Measurements from ENCODE around the gene ASCC3.

Gene ASCC3

DNA sequence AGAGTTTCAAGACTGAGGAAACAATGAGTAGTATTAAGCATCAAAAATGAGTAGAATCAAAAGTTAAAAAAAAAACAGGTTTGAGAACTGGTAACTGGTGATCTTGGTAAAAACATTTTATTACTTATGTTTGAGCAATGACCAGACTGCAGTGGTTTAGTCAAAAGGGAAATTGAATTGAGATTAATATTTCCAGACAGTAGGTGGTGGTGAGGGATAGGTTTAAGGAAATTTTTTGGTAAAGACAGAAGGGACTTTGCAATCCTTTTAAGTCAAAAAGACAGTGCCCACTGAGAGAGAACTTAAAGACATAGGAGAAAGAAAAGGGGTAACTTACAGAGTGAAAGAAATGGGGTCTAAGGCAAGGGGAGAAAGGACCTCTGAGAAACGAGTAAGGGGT, 156.9 kb downstream of the ASCC3 start:
- DNase-seq (ENCODE audit: low read depth in 2 of 2): no peak

DNA sequence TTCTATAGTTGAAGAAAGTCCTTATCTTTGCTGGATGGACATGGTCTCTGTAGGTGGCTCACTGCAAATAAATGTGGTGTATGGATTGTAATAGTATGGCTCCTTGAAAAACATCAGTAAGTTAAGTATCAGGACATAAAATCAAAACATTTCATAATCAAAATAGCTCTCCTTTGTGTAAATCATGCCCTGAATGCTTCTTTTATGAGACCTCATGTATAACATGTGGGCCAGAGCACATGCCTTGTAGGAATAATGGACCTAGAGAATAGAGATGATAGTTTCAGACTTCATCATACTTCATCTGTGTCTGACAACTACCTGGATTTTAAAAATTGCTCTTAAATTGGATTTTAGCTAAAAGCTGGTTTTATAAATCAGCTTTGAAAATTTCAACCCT, 159.9 kb downstream of the ASCC3 start:
- no peak for DNase-seq (ENCODE audit: low read depth in 2 of 2)

DNA sequence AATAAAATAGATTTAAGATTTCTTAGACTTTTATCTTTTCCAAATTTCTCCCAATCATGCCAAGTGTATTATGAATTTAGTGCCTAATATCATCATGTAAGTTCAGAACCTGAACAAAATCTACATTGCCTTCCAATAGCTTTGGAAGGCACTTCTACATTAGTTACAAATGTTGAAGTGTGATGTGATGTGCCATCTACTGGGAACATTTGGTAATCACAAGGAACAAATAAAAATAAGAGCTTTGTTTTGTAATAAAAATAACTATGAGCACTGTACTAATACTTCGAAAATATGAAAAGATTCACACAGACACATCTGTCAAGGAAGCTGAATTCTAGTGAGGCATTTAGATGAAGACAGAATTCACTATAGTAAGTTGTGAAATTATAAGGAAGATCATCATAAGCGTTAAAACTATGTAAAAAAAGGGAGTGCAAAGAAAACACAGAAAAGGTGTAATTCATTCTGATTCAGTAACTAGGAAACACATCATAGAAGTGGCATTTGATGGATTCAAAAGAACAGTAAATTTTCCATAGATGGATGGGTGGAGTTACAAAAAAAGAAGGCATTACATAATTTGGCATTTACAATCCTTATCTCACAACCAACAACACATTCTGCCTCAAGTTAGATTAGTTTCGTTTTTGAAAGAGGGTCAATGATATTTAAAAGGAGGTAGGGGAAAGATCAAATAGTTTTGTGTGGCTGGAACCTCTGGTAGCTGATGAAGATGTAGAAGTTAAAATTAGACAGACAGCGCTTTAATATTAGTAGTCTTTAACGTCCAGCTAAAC, 161.0 kb downstream of the ASCC3 start:
- no peak for DNase-seq (ENCODE audit: low read depth in 2 of 2)

DNA sequence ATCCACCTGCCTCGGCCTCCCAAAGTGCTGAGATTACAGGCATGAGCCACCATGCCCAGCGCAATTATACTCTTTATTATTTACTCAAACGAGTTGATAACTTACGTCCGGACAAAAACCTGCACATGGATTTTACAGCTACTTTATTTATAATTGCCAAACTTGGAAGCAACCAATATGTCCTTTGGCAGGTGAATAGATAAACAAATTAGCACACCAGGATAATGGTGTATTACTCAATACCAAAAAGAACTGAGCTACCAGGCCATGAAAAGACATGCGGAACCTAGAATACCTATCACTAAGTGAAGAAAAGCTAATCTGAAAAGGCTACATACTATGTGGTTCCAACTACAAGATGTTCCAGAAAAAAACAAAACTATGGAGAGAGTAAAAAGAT, 168.1 kb downstream of the ASCC3 start:
- no peak for DNase-seq (ENCODE audit: low read depth in 2 of 2)

DNA sequence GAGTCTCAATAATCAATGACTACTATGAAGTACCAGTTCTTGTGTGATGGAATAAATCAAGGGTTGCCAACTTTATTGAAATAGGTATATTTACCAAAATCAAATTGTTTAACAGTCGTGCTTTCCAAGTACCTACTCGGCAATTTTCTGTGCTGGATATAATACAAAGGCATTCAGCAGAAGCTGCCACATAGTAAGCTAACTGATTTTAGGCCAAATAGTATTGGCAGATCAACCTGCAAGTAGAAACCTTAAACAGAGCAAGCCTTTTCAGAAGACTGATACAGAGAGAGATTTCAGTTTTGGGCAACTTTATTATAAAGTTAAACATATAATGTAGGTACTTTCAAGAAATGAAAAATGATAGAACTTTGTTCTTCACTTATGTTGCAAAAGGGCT, 174.6 kb downstream of the ASCC3 start:
- DNase-seq (ENCODE audit: low read depth in 2 of 2): no peak

DNA sequence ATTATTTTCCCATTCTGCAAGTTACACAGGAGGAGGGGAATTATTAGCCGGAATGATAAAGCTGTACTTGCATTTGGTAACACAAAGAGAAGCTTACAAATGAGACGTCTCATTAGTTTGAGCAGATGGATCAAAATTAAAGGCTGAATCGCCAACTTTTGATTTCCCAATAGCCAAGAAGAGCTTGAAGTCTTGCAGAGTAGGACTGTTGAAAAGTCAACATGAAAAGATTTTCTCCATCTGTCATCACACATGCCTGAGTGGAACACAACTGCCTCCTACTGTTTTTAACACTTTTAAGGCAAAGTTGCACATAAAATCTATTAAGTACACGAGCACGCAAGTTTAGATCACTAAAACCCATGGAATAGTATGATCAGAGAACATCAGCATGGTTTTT, 176.2 kb downstream of the ASCC3 start:
- no peak for DNase-seq (ENCODE audit: low read depth in 2 of 2)

DNA sequence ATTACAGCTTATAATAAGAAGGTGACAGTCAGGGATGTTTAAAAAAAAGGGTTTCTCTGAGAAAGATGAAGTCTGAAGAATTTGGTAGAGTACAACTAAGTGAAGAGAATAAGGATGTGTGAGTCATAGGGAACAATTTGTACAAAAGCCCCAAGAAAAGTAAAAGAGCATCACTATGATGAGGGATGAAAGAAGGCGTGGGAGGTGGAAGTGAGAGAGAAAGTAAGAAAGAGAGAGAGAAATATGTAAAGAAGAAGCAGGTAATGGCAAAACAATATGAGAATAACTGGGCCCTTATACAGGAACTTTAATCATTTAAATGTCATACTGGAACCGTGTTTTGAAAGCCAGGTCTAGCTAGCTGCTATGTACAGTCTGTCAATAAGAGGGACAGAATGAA, 179.4 kb downstream of the ASCC3 start:
- no peak for DNase-seq (ENCODE audit: low read depth in 2 of 2)

DNA sequence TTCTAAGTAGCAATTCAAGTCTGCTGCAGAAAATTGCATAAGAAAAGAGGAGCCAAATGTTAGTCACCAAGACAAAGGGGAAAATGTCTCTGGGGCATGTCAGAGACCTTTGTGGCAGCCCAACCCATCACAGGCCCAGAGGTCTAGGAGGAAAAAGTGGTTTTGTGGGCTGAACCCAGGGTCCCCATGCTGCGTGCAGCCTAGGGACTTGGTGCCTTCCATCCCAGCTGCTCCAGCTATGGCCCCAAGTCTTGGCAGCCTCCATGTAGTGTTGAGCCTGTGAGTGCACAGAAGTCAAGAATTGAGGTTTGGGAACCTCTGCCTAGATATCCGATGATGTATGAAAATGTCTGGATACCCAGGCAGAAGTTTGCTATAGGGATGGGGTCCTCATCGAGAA, 181.1 kb downstream of the ASCC3 start:
- DNase-seq (ENCODE audit: low read depth in 2 of 2): no peak

DNA sequence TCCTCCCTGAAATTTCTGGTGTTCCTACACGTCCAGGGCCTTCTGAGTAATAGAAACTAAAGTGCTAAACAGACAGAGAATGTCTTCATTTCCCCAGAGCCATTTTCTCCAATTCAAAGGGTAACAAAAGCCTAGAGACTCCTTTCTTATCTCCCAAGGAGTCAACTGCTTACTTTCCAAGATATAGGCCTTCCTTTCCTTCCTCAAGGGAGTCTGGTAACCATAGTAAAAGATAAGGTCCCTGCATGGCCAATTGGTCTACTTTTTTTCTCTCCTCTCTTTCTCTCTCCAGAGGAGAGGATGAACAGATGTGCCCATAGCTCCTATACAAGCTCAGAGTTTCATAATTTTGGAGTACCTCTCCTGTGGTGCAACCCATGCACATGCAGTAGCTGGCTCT, 185.7 kb downstream of the ASCC3 start:
- DNase-seq (ENCODE audit: low read depth in 2 of 2): no peak

DNA sequence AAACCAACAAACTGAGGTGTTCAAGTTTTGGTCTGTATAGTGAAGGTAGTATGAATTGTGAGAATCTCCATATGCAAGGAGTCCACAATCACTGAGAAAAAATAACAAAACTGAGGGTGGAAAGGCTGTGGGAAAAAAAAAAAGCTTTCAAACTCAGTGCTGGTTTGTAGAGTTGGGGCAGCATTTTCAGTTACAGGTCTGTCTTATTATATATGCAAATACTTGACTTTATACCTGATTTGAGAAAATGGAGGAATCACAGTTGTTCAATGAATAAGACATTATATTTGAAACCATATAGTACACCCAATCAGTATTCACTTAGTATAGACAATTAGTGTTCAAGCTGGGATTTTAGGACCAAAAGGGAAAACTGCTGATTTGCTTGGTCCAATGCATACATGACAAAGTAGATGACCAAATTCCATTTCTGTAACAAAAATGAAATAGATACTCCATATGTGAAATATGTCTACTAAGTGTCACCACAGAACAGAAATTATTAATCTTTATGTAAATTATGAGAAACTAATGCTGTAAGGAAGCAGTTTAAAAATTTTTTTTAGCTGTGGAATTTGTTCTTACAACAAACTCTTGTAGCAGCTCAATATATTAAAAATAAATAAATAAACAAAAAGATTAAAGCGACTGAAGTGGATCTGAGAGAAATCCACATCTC, 187.7 kb downstream of the ASCC3 start:
- no peak for DNase-seq (ENCODE audit: low read depth in 2 of 2)

DNA sequence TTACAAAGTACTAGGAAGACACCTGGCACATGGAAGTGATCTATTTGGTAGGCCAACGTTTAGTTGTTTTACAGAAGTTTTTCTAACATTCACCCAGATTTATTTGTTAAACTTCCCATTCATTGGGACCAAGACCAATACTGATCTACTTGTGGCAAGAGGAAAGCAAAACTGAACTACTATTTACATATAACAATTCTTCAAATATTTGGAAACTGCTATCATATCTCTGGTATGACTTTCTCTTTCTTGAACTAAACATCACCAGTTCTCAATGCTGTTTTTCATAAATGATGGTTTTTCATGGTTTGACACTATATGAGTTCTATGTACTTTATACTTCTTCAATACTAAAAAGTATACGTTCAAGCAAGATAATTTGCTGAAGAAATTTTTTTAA, 189.2 kb downstream of the ASCC3 start:
- no peak for DNase-seq (ENCODE audit: low read depth in 2 of 2)

DNA sequence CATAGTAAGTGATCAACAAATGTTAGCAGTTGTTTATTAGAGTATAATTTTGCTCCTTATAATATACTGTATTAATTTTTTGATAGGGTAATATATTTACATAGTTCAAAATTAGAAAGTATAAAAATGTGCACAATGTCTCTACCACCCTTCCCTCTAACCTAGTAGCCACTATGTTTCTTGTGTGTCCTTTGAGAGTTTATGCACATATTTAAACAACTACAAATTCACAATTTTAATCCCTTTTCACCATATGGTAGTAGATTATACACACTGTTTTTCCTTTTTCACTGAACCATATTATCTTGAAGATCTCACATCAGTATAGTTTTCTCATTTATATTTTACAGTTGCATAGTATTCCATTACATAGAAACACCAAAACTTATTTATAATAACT, 194.9 kb downstream of the ASCC3 start:
- DNase-seq (ENCODE audit: low read depth in 2 of 2): no peak

DNA sequence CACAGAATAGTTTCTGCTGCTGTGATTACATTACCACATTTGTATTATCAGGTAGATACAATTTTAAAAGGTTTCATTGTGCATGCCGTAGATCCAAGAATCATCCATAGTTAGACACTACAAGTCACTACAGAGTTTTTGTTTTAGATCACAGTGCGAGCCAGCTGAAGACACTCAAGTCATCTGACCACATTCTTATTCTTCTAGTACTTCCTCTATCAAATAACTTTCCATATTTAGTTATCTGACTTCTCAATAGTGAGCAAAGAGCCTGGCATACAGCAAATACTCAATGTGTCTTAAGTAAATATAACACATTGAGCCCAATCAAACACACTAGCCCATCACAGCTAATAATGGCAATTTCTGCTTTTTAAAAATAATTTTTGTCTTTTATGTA, 195.4 kb downstream of the ASCC3 start:
- no peak for DNase-seq (ENCODE audit: low read depth in 2 of 2)

DNA sequence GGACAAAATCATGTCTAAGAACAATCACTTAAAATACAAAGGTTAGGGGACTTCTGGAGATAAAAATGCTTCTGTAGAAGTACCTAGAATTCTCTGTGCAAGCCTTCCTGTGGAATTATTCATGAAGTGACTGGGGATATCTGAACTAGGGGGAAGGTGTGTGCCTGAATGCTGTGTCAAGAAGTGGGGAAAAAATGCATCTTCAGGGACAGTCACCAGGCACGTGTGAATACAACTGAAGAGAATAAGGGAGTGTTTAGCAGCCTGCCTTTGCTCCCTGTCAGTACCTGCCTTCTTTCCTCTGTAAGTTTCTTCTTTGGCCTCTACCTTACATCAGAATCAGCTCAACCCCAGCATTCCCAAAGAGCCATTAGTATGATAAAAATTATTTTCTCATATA, 201.0 kb downstream of the ASCC3 start:
- no peak for DNase-seq (ENCODE audit: low read depth in 2 of 2)

DNA sequence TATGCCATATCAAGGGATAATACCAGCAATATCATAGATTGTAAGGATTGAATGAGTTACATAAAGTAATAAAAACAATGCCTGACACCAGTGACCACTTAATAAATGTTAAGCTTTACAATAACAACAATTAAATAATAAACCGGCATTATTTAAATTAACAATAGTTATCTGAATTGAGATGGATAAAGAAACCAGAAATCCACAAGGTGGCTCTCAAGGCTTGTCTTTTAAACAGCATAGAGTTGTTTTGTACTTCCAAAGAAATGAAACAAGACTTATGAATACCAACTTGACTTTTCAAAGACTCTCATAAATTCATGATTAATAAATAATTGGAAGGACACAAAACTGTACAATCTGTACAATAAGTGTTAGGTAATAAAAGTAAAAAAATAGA, 203.1 kb downstream of the ASCC3 start:
- no peak for DNase-seq (ENCODE audit: low read depth in 2 of 2)

DNA sequence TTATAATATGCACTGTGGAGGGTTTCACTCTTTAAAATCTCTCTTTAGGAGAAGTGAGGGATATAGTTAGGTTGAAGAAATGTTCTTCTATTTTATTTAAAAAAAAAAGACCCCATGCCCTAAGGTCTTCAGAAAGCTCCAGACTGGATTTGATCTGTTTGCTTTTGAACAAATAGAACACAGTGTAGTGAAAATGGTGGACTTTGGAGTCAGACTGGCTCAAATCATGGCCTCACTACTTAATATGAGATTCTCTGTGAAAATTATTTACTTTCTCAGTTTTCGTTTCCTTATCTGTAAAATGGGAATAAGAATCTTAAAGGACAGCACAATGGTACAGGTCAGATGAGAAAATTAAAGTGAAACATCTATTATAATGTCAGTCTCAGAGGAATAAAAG, 203.9 kb downstream of the ASCC3 start:
- DNase-seq (ENCODE audit: low read depth in 2 of 2): no peak

DNA sequence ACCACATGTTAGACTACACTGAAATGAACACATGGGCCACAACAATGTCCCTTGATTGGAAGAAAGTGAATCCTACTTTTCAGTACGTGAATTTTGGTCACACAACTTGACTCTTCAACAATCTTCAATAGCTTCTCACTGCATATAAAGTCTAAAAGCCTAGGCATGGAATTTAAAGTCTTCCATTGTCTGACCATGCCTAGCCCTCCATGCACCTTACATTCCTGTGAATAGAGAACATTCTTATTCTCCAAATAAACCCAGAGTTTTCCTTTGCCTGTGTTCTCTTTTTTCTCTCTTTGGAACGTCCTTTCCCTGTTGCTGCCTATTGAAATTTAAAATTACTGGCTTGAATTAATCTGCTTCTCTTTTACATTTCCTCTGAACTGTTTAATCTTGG, 207.5 kb downstream of the ASCC3 start:
- no peak for DNase-seq (ENCODE audit: low read depth in 2 of 2)

DNA sequence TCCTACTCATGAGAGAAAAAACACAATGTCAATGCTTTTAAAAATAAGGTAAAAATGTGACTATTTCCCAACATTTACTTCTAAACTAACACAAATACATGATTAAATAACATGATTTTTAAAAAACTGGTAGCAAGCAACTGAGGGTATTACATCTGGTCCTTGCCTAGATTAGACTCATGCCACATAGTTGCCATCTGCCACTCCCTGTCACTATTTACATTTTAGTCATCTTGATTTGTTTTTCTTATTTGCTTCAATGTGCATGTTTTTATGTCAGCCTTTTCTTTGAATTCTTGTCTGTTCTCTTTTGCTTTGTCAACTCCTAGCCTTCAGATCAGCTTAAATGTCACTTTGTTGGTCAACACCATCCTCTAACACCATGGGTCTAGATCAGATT, 209.4 kb downstream of the ASCC3 start:
- DNase-seq (ENCODE audit: low read depth in 2 of 2): no peak

DNA sequence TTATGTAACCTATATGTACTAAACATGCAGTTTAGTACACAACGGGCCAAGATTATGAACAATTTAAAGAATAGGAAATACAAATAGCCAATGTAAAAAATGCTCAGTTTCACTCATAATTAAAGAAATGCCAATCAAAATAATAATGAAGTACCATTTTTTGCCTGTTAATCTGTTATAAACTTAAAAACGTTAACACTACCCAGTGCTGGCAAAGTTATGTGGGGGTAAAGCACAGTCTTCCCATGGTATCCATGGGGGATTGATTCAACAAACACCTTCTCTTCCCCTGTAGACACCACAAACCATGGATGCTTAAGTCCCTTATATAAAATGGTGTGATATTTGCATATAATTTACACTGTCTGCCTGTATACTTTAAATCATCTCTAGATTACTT, 211.1 kb downstream of the ASCC3 start:
- no peak for DNase-seq (ENCODE audit: low read depth in 2 of 2)

DNA sequence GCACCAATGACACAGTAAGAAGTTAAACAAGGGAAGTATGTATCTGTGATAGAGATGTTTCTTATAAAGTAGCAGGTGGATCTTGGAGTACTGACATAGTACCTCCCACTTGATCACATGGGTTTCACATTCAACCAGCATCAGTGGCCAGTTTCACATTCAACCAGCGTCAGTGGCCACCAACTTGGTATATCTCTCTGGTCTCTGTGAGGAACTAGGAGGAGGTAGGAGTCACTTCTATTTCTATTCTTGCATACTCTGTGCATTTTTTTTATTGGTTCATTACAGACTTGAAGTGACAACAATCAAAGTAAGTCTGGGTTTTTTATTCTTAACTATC, 216.1 kb downstream of the ASCC3 start:
- no peak for DNase-seq (ENCODE audit: low read depth in 2 of 2)

DNA sequence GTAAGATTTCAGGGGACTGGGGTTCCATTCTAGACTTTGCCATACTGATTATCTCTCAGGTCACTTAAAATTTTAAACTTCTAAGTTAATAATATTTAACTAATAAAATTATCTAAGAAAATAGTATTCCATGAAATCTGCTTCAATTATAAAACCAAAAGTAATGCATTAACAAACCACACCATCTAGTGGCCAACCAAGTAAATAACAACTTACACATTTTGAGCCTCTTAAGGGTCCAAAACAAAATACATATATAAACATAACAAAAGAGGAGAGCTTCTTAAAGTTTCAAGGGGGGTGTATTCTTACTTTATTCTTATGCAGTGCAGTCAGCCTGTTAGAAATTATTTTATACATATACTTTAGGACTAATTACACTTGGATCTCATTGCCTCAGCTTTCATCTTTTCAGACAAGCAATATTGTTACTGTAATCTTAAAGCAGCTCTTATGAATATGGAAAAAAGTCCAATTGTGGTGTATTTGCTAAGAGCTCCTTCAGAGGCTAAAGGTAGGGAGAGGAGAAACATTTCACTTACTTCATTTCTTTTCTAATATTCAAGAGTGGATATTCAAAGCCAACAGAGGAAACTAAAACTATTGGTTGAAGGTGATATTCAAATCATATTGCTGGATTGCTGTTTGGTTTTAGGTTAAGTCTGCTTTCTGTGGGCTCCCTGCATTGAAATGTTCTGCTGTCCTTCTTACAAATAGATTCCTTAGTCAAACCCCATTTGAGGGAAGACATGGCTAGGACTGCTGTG, 216.7 kb downstream of the ASCC3 start:
- DNase-seq (ENCODE audit: low read depth in 2 of 2): no peak

DNA sequence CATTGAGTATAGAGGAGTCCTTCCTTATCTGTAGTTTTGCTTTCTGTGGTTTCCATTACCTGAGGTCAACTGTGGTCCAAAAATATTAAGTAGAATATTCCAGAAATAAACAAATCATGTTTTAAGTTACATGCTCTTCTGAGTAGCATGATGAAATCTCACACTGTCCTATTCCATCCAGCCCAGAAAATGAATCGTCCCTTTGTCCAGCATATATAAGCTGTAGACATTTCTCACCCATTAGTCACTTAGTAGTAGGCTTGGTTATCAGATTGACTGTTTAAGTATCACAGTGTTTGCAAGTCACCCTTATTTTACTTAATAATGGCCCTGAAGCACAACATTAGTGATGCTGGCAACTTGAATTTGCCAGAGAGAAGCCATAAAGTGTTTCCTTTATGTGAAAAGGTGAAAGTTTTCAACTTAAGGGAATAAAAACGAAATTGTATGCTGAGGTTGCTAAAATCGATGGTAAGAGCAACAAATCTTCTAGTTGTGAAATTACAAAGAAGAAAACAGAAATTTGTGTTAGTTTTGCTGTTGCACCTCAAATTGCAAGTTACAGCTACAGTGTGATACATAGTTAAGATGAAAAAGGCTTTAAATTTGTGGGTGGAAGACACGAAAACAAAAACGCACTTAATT, 217.8 kb downstream of the ASCC3 start:
- no peak for DNase-seq (ENCODE audit: low read depth in 2 of 2)

DNA sequence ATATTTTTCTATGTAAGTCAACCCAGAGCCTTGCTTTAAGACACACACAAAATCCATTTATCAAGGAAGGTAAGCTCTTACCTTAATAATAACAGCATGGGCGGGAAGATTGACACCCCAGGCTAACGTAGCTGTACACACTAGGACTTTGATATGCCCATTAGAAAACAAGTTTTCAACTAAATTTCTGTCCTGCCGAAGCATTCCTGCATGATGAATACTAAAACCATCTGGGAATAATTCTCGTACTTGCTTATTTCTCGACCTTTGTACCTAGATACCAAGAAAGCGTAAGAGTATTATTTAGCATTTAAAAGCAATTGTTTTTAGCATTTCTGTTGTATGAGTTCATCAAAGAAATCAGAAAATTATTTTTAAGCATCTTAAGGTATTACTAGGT, 218.9 kb downstream of the ASCC3 start:
- DNase-seq (ENCODE audit: low read depth in 2 of 2): no peak
